ENCODE results near the gene NDUFA6. TPM values are rescaled to one million over a fixed set of nuclear protein-coding genes. Genes with fewer than 3 reads are reported as not detected.

Gene NDUFA6
- total and polyA plus RNA-seq, 2 of the 13 experiments (the other 11 are each of a cell fraction or from before 2014, with no cell fraction given) = 68.5 to 87.8 TPM

GRCh38 chr22:42134100-42135020, 43.8 kb upstream of the NDUFA6 start:
- Histone ChIP-seq H2AFZ (ENCODE audit: low read length) (no peak overlapping the region), H3K9me3 (ENCODE audit: low read length) (no peaks in the 10 kb centered on the region), H3K27ac (ENCODE audit: extremely low read length, insufficient read depth, low read length) (no peak overlapping the region), H3K36me3 (replicated peaks in 1 of 2; ENCODE audit: control insufficient read depth in 1 of 2, insufficient read depth in 2 of 2, low read length in 2 of 2) (no peaks in the 10 kb centered on the region), H3K79me2 (ENCODE audit: insufficient read depth, low read length) (no peaks in the 10 kb centered on the region), H3K4me3 (replicated peaks in 1 of 3; ENCODE audit: insufficient read depth in 1 of 3, low read depth in 2 of 3, low read length in 3 of 3) (no peak overlapping the region), H3K9ac (ENCODE audit: insufficient read depth, low read depth, low read length) (no peak overlapping the region), H4K20me1 (ENCODE audit: insufficient read depth, low read length) (no peaks in the 10 kb centered on the region), H3K4me1 (ENCODE audit: insufficient read depth, low read length) (peaks cover 32% of the 10 kb centered on the region), H3K4me2 (ENCODE audit: low read depth, low read length) (peak overlapping the region; percentile 21; the same call in 1 of the 2 replicates), H3K27me3 (ENCODE audit: control insufficient read depth in 1 of 2, insufficient read depth in 2 of 2, low read length in 2 of 2) (no peaks in the 10 kb centered on the region)
- ATAC-seq = no peak
- in situ Hi-C loops (cut with HindIII; ENCODE audit: extremely low pct_ligation_motif_present, low pct_unique_long_range_greater_than_20kb) = no loop called here
- 40% methylated on average over 17 of the region's 24 CpGs for WGBS (ENCODE audit: low lambda C conversion rate)
- ChIA-PET POLR2A (interaction anchor here (0.6 to 1.2 kb wide), 2 partner anchors 44 to 465 kb away, joined by 4 read pairs; partner anchors contain the start of gene NDUFA6), CTCF (ENCODE audit: low intra/inter-chr PET ratio, low total read pairs) (no interaction called here)
- DNase-seq (ENCODE audit: low spot score) = no peak
- BruUV-seq (replicated peaks) = no TSS peak
- FAIRE-seq = no peak
- intact Hi-C loops (cut with micrococcal nuclease; ENCODE audit: unreplicated experiment) = no loop called here
- TF ChIP-seq ZFX (CRISPR knock-in tag; IDR thresholded peaks at IDR 0.05; ENCODE audit: low read depth) = peak; percentile 54
- no peak for TF ChIP-seq MIXL1 (CRISPR knock-in tag; IDR thresholded peaks at IDR 0.05)
- TF ChIP-seq, protein P1, sequence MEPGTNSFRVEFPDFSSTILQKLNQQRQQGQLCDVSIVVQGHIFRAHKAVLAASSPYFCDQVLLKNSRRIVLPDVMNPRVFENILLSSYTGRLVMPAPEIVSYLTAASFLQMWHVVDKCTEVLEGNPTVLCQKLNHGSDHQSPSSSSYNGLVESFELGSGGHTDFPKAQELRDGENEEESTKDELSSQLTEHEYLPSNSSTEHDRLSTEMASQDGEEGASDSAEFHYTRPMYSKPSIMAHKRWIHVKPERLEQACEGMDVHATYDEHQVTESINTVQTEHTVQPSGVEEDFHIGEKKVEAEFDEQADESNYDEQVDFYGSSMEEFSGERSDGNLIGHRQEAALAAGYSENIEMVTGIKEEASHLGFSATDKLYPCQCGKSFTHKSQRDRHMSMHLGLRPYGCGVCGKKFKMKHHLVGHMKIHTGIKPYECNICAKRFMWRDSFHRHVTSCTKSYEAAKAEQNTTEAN (CRISPR knock-in tag; conservative IDR thresholded peaks at IDR 0.05) = no peak
- TF ChIP-seq ETV6 (CRISPR knock-in tag; conservative IDR thresholded peaks at IDR 0.05) = no peak
- TF ChIP-seq, protein P2, sequence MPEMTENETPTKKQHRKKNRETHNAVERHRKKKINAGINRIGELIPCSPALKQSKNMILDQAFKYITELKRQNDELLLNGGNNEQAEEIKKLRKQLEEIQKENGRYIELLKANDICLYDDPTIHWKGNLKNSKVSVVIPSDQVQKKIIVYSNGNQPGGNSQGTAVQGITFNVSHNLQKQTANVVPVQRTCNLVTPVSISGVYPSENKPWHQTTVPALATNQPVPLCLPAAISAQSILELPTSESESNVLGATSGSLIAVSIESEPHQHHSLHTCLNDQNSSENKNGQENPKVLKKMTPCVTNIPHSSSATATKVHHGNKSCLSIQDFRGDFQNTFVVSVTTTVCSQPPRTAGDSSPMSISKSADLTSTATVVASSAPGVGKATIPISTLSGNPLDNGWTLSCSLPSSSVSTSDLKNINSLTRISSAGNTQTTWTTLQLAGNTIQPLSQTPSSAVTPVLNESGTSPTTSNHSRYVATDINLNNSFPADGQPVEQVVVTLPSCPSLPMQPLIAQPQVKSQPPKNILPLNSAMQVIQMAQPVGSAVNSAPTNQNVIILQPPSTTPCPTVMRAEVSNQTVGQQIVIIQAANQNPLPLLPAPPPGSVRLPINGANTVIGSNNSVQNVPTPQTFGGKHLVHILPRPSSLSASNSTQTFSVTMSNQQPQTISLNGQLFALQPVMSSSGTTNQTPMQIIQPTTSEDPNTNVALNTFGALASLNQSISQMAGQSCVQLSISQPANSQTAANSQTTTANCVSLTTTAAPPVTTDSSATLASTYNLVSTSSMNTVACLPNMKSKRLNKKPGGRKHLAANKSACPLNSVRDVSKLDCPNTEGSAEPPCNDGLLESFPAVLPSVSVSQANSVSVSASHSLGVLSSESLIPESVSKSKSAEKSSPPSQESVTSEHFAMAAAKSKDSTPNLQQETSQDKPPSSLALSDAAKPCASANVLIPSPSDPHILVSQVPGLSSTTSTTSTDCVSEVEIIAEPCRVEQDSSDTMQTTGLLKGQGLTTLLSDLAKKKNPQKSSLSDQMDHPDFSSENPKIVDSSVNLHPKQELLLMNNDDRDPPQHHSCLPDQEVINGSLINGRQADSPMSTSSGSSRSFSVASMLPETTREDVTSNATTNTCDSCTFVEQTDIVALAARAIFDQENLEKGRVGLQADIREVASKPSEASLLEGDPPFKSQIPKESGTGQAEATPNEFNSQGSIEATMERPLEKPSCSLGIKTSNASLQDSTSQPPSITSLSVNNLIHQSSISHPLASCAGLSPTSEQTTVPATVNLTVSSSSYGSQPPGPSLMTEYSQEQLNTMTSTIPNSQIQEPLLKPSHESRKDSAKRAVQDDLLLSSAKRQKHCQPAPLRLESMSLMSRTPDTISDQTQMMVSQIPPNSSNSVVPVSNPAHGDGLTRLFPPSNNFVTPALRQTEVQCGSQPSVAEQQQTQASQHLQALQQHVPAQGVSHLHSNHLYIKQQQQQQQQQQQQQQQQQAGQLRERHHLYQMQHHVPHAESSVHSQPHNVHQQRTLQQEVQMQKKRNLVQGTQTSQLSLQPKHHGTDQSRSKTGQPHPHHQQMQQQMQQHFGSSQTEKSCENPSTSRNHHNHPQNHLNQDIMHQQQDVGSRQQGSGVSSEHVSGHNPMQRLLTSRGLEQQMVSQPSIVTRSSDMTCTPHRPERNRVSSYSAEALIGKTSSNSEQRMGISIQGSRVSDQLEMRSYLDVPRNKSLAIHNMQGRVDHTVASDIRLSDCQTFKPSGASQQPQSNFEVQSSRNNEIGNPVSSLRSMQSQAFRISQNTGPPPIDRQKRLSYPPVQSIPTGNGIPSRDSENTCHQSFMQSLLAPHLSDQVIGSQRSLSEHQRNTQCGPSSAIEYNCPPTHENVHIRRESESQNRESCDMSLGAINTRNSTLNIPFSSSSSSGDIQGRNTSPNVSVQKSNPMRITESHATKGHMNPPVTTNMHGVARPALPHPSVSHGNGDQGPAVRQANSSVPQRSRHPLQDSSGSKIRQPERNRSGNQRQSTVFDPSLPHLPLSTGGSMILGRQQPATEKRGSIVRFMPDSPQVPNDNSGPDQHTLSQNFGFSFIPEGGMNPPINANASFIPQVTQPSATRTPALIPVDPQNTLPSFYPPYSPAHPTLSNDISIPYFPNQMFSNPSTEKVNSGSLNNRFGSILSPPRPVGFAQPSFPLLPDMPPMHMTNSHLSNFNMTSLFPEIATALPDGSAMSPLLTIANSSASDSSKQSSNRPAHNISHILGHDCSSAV (CRISPR knock-in tag; IDR thresholded peaks at IDR 0.05; ENCODE audit: borderline replicate concordance) = no peak
- no peak for TF ChIP-seq ERF (CRISPR knock-in tag; IDR thresholded peaks at IDR 0.05)
- peak; percentile 49; the same call in 1 of the 2 replicates for TF ChIP-seq BHLHE40 (IDR thresholded peaks at IDR 0.05; ENCODE audit: low read length)
- TF ChIP-seq ZNF687 (CRISPR knock-in tag; IDR thresholded peaks at IDR 0.05) = peak; percentile 10; the same call in 1 of the 2 replicates
- no peak for TF ChIP-seq RORA (CRISPR knock-in tag; IDR thresholded peaks at IDR 0.05)

All from HepG2 (cell line).